ENCODE measurements around the gene TMEM238.

The TMEM238 gene

DNA sequence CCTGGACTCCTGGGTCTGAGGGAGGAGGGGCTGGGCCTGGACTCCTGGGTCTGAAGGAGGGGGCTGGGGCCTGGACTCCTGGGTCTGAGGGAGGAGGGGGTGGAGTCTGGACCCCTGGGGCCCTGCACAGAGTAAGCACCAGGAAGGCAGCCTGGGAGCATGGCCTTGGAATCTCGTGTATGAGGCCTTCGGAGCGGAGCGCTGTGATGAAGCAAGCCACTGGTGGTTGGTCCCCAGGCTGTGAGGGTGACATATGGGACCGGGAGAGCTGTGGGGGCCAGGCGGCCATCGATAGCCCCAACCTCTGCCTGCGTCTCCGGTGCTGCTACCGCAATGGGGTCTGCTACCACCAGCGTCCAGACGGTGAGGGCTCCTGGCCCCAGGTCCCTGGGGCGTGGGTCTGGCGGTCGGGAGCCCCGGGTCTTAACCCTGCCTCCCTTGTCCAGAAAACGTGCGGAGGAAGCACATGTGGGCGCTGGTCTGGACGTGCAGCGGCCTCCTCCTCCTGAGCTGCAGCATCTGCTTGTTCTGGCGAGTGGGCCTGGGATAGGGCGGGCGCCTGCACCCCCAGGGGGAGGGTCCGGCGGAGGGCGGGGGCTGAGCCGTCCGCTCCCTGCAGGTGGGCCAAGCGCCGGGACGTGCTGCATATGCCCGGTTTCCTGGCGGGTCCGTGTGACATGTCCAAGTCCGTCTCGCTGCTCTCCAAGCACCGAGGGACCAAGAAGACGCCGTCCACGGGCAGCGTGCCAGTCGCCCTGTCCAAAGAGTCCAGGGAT is 6.5 kb downstream of the TMEM238 start:
- no peak for DNase-seq (ENCODE audit: low read depth in 2 of 2)

DNA sequence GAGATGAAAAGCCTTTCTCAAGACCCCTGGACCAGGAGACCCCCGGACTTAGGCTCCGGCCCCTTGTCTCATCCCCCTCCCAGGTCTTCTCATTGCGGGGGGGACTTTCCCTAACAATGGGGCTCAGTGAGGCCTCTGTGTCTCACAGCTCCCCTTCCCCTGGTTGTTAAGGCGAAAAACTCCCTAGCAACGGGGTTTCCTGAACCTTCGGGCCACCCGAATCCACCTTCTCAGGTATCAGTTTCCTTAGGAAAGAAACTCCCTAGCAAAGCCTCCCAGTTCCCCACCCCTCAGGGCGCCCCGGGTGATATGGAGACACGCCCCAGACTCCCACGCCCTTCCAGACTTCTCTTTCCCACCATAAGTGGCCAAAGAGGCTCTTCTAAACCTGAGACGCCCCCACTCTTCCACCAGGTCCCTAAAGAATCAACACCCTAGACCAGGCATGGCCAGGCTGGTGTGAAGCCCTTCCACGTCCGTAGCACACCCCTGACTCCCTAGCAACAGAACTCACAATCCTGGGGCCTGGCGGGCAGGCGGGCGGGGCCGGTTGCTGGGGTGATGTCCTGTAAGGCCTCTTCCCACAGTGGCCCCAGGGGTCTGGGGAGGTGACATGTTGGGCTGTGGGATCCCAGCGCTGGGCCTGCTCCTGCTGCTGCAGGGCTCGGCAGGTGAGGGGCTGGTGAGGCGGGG is 7.7 kb downstream of the TMEM238 start, which contains the start of gene TMEM190:
TMEM190 (plus strand) TSS at position 586 of the 693 bp plus-strand sequence; CDS start at position 614, 28 bp downstream.
- DNase-seq (ENCODE audit: low read depth in 2 of 2), result no peak

DNA sequence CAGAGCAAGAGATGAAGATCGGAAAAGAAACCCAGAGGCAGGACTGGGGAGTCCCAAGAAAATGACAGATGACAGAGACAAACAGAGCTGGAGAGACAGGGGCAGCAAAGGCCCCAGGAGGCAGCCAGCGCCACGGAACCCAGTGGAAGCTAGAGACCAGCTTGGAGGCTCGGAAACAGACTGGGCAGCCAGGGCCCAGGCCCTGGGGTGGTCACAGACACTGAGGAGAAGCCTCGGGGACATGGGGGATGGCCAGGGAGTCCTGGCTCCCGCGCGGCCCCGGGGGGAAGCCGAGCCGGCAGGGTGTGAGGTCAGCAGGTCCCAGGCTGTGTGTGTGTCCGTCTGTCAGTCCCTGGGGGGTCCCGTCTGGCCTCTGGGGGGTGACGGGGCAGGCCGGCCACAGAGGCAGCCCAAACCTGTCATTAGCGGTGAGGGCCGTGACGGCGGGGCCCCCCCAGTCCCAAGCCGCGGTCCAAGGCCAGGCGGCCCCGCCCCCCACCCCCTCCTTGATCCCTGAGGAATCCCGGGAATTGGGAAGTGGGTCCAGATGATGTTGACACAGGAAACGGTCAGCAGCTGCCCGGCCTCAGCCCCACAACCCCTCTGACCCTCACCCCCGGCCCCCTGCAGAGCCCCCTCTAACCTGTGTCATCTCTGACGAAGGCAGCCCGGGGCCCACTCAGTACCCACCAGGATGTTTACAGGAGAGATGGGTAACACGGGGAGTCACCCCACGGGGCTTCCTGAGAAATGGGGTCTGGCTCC is 9.9 kb downstream of the TMEM238 start:
- DNase-seq (ENCODE audit: low read depth in 2 of 2), result no peak

DNA sequence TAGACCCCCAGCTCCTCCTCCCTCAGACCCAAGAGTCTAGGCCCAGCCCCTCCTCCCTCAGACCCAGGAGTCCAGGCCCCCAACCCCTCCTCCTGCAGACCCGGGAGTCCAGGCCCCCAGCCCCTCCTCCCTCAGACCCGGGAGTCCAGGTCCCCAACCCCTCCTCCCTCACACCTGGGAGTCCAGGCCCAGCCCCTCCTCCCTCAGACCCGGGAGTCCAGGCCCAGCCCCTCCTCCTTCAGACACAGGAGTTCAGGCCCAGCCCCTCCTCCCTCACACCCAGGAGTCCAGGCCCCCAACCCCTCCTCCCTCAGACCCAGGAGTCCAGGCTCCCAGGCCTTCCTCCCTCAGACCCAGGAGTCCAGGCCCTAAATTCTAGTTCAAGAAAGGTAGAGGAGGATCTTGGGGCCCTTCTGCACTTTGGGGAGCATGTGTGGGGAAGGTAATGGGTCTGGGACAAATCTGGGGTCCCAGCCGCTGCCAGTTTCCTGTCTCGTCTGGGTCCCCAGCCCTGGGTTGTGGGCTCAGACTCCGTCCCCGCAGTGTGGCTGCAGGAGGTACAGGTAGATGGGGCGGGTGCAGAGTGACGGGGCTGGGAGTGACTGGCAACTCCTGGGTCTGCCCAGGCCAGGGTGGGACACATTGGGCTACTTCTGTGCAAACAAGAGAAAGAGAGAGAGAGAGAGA is 10.6 kb downstream of the TMEM238 start:
- no peak for DNase-seq (ENCODE audit: low read depth in 2 of 2)

DNA sequence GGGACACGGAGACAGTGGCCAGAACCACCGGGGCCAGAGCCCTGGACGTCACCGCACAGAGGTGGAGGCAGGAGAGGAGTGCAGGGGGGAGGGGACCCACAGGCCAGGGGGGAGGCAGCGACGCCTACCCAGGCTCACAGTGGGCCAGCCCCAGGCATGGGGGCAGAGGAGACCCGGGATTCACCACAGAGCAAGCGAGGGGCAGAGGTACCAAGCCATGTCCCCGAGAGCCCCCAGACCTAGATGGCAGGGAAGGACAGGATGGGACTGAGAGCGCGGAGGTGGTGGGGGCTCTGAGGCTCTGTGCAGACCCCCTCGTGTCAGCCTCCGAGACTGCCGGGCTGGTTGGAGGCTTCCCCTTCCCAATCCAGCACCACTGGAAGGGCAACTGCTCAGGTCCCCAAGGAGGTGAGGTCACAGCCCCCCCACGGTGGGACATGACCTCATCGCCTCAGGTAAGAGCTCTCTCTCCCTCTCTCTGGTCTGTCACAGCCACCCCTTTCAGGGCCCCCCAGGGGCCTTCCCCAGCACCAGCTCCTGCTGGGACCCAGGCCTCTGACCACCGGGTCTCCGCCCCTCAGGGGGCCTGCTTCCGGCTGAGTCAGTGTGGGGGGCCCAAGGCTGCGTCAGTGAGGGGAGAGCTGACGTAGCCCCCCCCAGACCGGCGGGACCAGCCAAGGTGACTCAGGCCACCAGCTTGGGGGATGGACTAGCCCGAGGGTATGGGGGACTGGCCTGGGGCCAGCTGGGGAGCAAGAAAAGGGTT is 11.6 kb downstream of the TMEM238 start:
- DNase-seq (ENCODE audit: low read depth in 2 of 2), result no peak

DNA sequence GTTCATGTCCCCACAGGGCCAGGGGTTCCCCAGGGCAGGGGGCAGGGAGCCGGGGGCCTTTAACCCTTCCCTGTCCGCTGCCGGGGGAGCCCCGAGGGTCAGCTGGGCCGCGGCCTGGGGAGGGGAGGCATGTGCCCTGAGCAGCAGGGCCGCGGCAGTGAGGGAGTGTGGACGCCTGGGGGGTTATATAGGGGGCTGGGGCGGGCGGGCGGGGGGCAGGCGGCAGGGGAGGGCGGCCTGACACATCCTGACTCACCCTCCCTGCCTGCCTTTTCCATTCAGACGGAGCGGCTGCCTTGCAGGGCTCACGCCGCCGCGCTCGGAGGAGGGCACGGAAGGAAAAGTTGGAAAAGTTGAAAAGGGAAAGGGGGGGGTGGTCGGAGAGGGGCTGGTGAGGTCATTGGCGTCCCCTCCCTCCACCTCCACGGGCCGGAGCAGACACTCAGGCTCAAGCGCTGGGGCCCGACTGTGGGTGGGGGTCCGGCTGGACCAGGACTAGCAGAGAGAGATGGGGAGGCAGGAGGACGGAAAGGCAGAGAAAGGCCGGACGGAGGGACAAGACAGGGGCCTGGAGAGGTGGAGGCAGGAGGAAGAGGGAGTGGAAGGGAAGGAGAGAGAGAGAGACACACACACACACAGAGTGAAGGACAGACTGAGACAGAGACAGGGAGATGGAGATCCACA is 13.6 kb downstream of the TMEM238 start, which contains the start of gene IL11:
IL11 (minus strand) TSS at position 159 of the 684 bp plus-strand sequence; CDS start at position 6, 153 bp downstream.
- DNase-seq (ENCODE audit: low read depth in 2 of 2), result no peak

DNA sequence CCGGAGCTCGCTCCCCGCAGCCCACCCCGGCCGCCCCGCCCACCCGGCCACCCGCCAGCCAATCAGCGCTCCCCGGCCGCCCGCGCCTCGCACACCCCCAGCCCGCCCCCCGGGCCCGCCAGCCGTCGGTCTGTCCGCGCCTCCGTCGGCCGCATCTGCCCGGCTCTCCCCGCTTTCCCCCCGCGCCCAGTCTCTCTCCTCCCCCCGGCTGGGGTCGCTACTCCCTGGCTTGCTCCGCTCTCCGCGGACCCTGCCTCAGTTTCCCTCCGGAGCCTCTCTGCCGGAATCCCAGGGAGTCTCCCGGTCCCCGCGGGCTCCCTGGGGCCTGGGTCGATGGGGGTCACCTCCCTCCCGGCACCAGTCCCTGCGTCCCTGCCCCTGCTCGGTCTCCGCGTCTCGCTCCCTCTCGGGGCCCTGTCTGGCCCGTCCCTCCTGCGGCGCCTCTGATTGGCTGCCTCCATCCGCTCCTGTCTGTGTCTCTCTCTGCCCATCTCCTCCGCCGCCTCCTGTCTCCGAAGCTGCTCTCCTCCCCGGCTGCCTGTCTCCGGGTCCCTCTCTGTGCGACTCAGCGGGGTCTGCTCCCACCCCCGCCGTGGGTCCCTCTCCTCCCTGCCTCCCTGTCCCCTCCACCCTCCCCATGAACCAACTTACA is 14.3 kb downstream of the TMEM238 start:
- DNase-seq (ENCODE audit: low read depth in 2 of 2), result no peak

DNA sequence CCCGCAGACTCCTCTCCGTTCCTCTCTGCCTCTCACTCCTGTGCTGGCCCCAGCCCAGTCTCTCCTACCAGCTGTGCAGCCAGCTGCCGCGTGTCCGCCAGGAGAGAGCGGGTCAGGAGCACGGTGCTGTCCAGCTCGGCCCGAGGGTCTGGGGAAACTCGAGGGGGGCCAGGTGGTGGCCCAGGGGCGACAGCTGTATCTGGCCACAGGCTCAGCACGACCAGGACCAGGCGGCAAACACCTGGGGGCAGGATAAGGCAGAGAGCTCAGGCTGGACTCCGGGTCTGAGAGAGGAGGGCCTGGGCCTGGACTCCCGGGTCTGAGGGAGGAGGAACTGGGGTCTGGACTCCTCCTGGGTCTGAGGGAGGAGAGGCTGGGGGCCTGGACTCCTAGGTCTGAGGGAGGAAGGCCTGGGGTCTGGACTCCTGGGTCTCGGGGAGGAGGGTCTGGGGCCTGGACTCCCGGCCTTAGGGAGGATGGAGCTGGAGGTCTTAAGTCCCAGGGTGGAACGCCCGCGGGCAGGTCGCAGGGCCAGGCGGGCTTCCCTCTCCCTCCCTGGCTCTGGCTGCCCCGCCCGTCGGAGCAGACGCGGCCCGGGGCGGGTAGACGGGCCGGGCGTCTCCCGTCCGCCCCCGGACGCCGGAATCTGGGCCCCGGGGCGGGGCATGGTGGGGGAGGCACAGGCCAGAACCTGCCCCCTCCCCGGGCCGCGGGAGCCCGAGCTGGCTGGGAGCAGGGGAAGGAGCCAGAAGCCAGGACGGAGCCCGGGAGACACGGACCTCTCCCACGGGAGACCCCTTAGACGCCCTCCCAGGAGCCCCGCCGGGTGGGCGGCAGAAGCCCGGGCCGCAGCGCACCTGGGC is 15.2 kb downstream of the TMEM238 start:
- DNase-seq (ENCODE audit: low read depth in 2 of 2), result no peak

DNA sequence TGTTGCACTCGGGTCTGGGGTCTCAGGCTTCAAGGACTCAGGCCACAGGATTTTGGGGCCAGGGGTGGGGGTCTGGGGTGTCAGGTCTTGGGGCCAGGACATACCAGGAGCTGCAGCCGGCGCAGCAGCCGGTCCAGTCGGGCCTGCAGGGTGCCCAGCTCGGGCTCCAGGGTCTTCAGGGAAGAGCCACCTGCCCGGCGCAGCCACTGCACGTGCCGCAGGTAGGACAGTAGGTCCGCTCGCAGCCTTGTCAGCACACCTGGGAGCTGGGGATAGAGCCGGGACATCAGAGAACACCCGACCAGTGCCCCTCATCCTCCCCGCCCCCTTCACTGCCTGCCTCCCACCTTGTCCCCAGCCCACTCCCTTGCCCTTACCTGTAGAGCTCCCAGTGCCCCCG is 16.0 kb downstream of the TMEM238 start:
- no peak for DNase-seq (ENCODE audit: low read depth in 2 of 2)

DNA sequence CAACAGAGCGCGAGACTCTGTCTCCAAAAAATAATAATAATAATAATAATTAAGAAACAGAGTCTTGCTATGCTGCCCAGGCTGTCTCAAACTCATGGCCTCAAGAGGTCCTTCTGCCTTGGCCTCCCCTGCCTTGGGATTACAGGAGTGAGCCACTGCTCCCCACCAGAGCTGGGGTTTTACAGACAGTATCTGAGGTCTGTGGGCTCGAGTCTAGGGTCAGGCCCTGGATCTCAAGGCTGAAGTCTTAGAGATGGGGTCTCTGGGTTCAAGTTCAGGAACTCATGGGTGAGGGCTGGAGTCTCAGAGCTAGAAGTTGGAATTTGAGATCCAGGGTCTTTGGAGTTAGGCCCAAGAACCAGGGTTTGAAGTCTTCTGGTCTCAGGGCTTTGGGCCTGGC is 17.3 kb downstream of the TMEM238 start:
- DNase-seq (ENCODE audit: low read depth in 2 of 2), result no peak

DNA sequence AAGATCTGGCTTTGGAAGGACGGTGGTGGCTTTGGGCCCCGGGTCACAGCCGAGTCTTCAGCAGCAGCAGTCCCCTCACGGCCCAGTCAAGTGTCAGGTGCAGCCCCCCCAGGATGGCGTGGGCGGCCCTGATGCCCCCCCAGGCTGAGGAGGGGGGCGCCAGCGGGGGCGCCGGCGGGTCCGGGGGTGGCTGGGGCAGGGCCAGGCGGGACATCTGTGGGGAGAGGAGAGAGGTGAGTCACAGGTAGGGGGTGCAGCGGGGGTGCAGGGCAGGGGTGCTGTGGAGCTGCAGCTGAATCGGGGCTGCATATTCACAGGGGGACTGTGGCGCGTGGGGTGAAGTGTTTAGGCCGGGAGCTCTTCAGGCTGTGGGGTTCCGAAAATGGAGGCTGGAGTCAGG is 18.1 kb downstream of the TMEM238 start:
- no peak for DNase-seq (ENCODE audit: low read depth in 2 of 2)

DNA sequence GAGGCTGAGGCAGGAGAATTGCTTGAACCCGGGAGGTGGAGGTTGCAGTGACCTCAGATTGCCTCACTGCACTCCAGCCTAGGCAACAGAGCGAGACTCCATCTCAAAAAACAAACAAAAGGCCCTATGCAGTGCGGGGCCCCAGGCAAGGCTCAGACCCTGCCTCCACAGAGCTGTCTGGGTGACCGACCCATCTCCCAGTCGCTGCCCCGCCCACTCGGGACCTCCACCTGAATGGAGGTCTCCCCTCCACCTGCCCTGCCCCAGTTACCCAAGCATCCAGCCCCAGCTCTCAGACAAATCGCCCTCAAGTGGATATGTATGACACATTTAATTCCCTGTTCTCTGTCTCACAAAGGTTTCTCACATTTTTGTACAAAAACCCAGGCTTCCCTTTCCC is 18.8 kb downstream of the TMEM238 start:
- DNase-seq (ENCODE audit: low read depth in 2 of 2), result no peak

DNA sequence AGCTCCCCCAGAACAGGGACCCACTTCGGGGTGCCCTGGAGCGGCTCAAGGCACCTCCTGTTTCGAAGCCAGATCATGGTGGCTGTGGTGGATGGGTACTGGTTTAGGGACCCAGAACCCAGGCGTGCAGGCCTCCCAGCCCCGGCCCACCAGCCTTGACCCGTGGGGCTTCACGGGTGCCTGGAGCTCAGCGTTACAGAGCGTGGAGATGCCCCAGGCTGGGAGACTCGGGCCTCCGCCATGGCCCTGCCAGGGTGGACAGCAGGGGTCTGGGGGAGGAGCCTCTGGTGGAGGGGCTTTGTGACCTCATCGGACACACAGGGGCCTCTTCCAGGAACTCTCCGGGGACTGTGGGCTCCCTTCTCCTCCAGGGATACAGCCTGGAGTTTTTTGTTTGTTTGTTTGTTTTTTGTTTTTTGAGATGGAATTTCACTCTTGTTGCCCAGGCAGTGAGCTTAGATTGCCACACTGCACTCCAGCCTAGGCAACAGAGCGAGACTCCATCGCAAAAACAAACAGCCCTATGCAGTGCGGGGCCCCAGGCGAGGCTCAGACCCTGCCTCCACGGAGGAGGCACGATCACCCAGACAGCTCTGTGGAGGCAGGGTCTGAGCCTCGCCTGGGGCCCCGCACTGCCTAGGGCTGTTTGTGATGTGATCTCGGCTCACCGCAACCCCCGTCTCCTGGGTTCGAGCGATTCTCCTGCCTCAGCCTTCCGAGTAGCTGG is 20.9 kb downstream of the TMEM238 start, which contains the start of gene GARIN5B:
GARIN5B (minus strand) TSS at position 271 of the 727 bp plus-strand sequence; CDS start at position 77, 194 bp downstream.
- no peak for DNase-seq (ENCODE audit: low read depth in 2 of 2)

DNA sequence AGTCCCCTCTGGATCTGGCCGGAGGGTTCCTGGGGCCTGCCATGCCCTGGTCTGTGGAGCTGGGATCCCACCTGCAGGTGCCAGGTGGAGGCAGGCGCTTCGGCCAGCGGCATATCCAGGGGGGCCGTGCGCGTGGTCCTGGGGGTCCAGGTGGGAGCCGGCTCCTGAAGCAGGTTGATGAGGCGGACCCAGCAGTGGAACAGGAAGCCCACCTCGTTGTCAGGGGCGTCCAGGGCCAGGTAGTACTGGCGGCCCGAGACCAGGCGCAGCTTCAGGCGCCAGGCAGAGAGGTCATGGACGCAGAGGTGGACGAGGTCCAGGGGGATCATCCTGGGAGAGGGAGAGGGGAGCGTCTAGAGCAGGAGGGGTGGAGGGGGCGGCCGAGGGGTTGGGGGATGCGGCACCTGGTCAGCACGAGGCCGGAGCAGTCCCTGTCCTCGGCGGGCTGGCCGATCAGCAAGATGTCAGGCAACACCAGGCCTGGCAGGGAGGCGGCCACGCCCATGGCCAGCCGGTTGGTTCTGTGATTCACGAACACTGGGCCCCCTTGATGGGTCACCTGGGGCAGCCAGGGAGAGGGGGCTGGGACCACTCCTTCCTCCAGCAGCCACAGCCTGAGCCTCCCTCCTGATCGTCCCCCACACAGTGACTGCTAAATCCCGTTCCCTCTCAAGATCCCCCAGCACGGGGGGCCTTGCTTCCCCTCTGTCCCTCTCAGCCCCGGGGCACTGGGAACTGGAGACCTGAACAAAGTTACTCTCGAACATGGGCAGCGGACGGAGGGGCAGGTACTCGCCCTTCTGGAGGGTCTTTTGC is 21.7 kb downstream of the TMEM238 start:
- DNase-seq (ENCODE audit: low read depth in 2 of 2), result no peak

DNA sequence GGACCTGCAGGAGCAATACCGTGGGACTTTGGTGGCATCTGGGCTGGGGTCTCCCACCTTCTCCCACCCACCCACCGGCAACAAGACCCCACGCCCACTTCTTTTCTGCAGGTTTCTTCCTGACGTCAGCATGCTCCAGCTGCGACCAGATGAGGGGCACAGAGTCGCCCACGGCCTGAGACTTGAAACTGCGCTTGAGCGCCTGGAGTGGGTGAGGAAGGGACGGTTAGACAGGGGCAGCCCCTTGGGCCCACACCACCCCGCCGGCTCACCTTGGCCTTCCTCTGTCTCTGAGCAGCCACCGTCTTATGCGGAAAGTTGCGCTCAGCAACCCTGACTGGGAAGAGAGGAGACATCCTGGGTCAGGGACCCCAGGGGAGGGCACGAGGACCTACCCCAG is 23.2 kb downstream of the TMEM238 start:
- no peak for DNase-seq (ENCODE audit: low read depth in 2 of 2)

DNA sequence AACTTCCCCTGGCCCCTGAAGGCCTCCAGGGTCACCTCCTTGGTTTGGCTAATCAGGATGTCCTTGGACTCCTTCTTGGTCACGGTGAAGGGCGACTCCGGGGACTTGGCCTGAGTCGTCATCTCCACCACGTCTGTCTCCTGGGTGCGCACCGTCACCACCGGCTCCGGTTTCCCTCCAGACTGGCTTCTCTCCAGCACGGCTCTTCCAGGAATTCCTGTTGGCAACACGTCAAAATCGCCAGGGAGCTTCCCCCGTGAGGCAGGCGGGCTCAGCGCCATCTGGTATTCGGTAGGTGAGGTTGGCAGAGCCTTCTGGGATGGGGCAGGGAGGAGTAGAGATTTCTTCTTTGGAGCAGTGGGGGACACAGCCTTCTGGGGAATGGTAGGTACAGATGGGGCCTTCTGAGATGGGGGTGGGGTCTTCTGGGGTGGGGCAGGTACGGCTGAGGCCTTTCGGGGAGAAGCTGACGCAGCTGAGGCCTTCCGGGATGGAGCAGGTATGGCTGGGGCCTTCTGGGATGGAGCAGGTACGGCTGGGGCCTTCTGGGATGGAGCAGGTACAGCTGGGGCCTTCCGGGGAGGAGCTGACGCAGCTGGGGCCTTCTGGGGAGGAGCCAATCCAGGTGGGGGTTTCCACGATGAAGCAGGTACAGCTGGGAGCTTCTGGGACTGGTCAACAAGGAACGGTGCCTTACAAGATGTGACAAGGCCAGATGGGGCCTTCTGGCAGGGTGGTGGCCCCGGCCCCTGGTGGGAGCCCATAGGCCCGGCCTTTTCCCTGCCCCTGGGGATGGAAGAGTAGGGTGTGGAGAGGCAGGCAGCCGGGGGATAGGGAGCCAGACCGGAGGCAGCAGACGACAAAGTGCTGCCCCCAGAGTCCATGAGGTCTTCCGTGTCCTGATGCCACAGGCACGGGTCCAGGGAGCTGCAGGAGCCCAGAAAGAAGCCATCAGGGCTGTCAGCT is 24.9 kb downstream of the TMEM238 start:
- DNase-seq (ENCODE audit: low read depth in 2 of 2), result no peak
